Measurements from ENCODE around the gene PPP1R9A.

Gene PPP1R9A

DNA sequence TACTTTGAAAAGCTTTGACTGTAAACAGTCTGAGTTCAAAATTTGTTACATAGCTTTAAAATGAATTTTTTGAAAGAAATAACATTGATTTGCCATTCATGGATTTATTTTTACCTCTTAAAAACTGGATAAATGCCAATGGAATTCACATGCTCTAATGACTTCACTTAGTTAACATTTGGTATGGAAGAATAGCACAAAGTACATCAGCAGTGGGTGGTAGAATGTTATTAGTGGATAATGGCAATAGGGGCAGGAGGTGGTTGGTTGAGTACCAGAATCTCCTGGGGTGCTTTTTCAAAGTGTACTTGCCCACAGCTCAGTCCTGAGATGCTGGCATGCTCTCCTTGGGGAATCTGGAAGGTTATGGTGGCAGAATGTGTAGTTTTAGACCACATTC is 4.7 kb downstream of the PPP1R9A start:
- no peak for DNase-seq

- no peak for DNase-seq
These were observed 6.0 kb downstream of the PPP1R9A start for GRCh38 chr7:94913391-94913790.

DNA sequence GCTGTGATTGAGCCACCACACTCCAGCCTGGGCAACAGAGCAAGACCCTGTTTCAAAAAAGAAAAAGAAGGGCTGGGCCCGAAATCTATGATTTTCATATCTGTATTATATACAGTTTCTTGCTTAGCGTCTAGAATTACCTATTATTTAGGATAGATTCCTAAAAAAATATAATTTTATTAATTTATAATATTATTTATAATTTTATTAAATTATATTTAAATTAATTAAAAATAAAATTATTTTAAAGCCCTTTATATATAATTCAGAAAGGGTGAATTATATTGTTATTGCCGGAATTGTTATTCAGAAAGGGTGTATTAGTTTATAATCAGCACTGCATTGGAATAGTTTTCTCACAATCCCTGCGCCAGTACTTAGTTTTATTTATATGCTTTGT is 14.5 kb downstream of the PPP1R9A start:
- no peak for DNase-seq

GRCh38 chr7:94922457-94922856 is 15.1 kb downstream of the PPP1R9A start:
- DNase-seq: no peak

- no peak for DNase-seq
These were observed 16.0 kb downstream of the PPP1R9A start for GRCh38 chr7:94923412-94923811.

- no peak for DNase-seq
These were observed 20.8 kb downstream of the PPP1R9A start for GRCh38 chr7:94928168-94928707.

DNA sequence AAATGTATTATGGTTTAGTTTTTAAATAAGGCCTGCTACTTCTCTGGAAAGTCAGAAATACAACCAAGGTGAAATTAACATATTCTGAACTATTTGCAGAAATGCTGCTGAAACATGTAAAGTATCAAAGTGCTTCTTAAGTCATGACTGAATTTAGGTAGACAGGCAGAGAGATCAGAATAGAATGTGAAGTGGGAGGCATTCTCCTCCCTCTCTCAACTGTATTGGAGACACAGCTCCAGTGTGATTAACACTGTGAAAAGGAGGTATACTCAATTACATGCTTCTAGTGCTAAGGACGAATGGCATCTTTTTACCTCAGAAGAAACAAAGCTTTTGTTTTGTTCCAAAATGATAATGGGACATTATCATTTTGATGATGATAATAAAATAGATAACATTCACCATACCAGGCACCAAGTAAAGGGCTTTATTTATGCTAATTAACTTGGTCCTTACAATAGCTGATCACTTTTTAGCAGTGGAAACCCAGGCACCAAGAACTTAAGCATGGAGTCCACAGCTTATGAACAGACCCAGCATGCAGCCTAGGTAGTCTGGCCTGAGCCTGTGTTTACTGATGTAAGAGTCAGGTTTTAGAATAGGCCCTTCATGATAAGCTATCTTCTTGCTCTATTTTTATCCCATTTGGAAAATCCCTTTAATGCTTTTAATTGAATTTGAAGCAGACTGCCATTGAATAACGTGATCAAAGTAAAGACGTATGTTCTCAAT is 26.0 kb downstream of the PPP1R9A start:
- no peak for DNase-seq

DNA sequence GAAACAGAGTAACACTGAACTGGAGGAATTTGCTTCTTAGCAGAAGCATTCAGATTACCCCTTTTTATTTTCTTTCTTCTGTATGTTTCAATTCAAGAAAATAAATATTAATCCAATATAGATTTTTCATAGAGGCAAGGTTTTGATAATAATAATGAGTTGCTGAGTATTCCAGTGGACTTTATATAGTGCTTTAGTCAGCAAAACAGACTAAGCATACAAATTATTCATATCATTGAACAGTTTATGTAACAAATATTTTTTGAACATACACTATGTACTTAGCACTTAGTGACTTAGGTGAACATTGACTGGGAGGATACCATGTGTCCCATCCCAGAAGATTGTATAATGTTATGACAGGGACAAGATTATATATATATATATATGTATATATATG is 32.0 kb downstream of the PPP1R9A start:
- no peak for DNase-seq

DNA sequence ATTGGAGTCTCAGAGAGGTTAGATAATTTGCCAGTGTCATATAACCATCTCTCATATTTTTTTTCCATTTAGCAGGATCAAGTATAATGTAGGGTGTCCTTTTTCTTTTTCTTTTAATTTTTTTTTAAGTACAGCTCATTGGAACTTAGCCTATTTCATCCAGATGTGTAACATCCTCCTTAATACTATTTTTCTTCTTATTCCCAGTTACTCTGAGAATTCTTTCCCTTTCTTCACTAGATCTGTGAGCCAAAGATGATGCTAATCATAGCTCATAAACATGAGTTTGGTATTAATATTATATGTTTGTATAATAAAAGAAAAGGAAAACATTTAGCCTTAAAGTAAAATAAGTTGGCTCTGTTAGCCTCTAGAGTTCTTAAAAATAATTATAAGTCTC is 32.8 kb downstream of the PPP1R9A start:
- no peak for DNase-seq

DNA sequence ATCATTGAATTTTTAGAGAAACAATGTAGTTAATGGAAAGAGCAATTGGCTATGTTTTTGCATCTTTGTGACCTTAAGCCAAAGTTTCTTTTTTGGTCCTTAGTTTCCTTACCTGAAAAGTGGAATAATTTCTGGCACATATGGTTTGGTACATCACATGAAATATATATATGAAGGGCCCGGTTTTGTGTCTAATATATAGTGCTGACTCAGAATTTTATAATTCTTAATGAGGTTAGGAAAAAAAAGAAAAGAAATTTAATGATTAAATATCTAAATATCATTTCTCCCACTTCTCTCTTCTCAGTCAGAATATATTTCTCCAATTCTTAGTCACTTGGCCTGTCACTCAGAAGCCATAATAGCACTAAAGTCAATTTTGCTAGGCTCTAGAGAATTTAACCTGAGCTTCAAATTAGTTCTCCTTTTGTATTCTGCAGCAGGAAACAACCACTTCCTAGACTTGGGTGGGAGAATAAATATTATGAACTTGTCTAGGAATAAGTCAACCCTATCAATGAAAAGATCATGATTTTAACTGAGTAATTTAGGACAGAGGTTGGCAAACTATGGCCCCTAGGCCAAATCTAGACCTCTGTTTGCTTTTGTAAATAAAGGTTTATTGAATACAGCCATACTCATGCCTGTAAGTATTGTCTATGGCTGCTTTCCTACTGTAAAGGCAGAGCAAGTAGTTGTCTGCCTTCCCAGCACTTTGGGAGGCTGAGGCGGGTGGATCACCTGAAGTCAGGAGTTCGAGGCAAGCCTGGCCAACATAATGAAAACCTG is 34.6 kb downstream of the PPP1R9A start:
- no peak for DNase-seq

DNA sequence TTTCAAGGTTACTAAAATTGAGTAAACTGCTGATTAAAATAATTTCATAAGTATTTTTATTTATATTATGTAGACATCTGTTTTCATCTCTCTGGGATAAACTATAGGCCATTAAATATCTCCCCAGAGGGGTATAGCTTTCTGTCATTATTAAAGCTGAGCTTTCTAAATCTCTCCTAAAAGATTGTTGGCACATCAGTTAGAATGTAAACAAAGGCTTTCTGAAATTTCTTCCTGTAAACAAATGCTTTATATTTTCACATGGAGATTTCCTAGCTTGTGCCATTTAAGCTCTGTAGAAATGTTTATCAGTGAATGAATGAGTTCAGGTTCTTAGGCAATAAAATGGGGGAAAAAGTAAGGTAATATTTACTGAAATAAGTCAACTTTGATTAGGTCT is 35.7 kb downstream of the PPP1R9A start:
- no peak for DNase-seq

- no peak for DNase-seq
These were observed 42.1 kb downstream of the PPP1R9A start for GRCh38 chr7:94949532-94949931.

- DNase-seq: no peak
These were observed 48.4 kb downstream of the PPP1R9A start for GRCh38 chr7:94955807-94956206.

DNA sequence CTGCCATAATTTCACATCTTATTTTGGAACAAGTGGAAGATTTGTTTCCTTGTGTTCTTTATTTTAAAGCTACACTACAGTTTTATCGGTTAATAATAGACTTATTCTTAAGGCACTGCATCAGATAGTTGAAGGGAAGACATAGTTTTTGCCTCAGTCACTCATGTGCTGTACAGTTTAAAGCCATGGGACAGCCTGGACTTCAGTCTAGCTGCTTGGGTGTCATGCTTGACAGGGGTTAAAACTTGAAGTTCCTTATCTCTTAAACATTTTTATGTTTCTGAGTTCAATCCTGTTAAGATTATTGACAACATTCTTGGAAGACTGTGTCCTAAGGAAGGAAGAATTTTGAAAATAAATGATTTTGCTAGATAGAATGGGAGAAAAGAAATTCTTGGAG is 49.7 kb downstream of the PPP1R9A start:
- DNase-seq: no peak

GRCh38 chr7:94962661-94963060 is 55.3 kb downstream of the PPP1R9A start:
- no peak for DNase-seq

DNA sequence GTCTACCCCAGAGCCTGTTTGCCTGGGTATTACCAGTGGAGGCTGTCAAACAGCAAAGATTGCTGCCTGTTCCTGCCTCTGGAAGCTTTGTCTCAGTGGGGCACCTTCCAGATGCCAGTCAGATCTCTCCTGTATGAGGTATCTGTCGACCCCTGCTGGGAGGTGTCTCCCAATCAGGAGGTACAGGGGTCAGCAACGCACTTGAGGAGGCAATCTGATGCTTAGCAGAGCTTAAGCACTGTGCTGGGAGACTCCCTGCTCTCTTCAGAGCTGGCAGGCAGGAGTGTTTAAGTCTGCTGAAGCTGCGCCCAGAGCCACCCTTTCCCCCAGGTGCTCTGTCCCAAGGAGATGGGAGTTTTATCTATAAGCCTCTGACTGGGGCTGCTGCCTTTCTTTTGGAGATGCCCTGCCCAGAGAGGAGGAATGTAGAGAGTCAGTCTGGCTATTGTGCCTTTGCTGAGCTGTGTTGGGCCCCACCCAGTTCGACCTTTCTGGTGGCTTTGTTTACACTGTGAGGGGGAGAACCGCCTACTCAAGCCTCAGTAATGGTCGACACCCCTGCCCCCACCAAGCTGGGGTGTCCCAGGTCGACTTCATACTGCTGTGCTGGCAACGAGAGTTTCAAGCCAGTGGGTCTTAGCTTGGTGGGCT is 62.2 kb downstream of the PPP1R9A start:
- no peak for DNase-seq

GRCh38 chr7:94970085-94970576 is 62.7 kb downstream of the PPP1R9A start:
- no peak for DNase-seq

DNA sequence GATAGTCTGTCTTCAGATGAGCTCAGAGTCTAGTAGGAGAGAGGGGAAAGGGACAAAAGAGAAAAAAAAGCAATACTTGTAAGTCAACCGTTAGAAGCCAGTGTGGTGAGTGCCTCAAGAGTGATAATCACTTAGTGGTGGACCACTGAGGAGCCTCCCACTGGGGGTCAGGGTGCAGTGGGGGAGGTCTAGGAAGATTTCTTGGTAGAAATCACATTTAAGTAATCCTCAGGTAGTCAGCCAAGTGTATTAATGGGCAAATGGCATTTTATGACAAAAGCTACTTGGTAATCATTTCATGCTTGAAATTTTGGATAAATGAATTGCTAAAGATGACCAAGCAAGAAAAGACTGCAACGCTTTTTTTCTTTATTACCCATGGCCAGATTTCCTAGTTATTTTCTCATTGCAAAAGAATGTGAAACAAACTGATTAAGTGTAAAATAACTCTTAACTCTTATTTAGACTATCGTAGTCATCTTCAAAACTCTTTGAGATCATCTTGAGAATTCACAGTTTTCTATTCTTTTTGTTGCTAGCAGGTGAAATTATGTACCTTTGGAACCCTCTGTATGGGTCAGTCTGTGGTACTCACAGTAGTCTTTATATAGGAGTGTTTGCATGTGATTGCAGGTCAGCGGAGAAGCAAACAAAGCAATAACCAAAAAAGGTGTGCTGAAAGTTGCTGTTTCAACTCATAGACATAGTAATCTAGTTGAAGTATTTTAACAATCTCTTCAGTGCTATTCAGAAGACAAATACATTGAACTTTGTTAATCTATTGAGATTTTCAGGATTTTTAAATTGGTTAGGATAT is 63.9 kb downstream of the PPP1R9A start:
- DNase-seq: no peak

DNA sequence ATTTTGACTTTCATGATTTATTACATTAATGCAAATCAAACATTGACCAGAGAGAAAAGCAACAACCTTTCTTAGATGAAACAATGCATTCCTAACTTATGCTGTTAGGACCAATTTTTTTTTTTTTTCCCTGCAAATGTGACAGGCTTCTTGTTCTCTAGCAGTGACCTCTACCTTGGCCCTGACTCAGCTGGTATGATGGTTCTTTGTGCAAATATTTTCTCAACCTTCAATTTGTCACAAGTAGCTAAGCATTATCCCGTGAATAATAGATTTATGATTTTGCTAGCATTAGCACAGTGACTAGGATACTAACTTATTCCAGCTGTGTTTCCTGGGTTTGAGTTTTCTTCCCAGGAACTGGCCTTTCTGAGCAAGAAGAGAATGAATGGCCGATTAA is 64.9 kb downstream of the PPP1R9A start:
- DNase-seq: no peak

- DNase-seq: no peak
These were observed 66.5 kb downstream of the PPP1R9A start for GRCh38 chr7:94973844-94974243.

DNA sequence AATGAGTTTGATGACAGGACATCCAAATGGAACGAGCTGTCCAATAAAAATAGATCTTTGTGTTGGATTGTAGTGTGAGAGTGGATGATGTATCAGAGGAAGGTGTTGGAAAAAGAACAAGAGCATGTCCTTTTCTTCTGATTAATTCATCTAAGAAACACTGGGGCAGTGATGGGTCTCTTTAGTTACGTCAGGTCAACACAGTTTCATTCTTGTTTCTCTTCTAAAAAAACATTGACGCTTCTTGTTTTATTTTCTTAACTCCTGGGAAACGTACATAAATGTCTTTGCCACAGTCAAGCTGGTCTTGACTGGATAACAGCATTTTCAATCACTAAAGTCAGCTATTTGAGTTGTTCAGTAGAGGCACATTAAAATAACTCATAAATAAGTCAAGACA is 67.0 kb downstream of the PPP1R9A start:
- DNase-seq: no peak

GRCh38 chr7:94975336-94975735 is 67.9 kb downstream of the PPP1R9A start:
- no peak for DNase-seq

Data from effector CD8-positive, alpha-beta T cell (primary cell).